Esophagus squamous epithelium (tissue), 4 donors: Measurements from ENCODE around the gene STARD5.

Experiments used
- CTCF ChIP-seq, 6 experiments: fragments of 450-650 bp in 4 of 6; fragments of 200-600 bp in 2 of 6; sonication (generic) in 2 of 6; IDR thresholded peaks; one replicate each; pipeline ENCODE4 v1.5.1; 2016 to 2019; ENCODE audit warnings: antibody characterized with exemption in 6 of 6, mild to moderate bottlenecking in 4 of 6, moderate library complexity in 4 of 6
- POLR2A ChIP-seq, 4 donors: fragments of 450-650 bp; IDR thresholded peaks; one replicate each; pipeline ENCODE4 v1.6.1; 2017; ENCODE audit warnings: antibody characterized with exemption in 4 of 4, mild to moderate bottlenecking in 4 of 4, moderate library complexity in 3 of 4

- TF ChIP-seq CTCF (IDR thresholded peaks at IDR 0.05) (no peak), POLR2A (IDR thresholded peaks at IDR 0.05) (no peak)
Measured at GRCh38 chr15:81291916-81292522, 31.9 kb downstream of the STARD5 start.
